Measurements from ENCODE around the gene WASF3. TPM values are rescaled to one million over a fixed set of nuclear protein-coding genes. Genes with fewer than 3 reads are reported as not detected.

WASF3 gene
- total RNA-seq, 1 donor from 2014 or later, result 14.3 TPM

GRCh38 chr13:26618726-26619125, 61.2 kb downstream of the WASF3 start:
- intact Hi-C loops (cut with DNase I), result no loop called here
- TF ChIP-seq CTCF (IDR thresholded peaks at IDR 0.05), result no peak
- no peak for DNase-seq (ENCODE audit: low spot score in 2 of 2)
- no peaks in the 10 kb centered on the region for H3K27me3 ChIP-seq
- H3K4me1 ChIP-seq, result no peaks in the 10 kb centered on the region
- H3K27ac ChIP-seq, result no peak overlapping the region
- H3K36me3 ChIP-seq, result no peaks in the 10 kb centered on the region
- H3K4me3 ChIP-seq, result no peak overlapping the region
- peaks cover under 1 to 3% of the 10 kb centered on the region in 2 donors for H3K9me3 ChIP-seq

GRCh38 chr13:26619358-26619757, 61.9 kb downstream of the WASF3 start:
- no peak for DNase-seq (ENCODE audit: low spot score in 2 of 2)
- Histone ChIP-seq H3K27ac (no peak overlapping the region), H3K27me3 (no peaks in the 10 kb centered on the region), H3K4me3 (no peak overlapping the region), H3K9me3 (peaks cover 3 to 7% of the 10 kb centered on the region in 2 donors), H3K36me3 (no peaks in the 10 kb centered on the region), H3K4me1 (no peaks in the 10 kb centered on the region)
- intact Hi-C loops (cut with DNase I), result no loop called here
- TF ChIP-seq CTCF (IDR thresholded peaks at IDR 0.05), result no peak

DNA sequence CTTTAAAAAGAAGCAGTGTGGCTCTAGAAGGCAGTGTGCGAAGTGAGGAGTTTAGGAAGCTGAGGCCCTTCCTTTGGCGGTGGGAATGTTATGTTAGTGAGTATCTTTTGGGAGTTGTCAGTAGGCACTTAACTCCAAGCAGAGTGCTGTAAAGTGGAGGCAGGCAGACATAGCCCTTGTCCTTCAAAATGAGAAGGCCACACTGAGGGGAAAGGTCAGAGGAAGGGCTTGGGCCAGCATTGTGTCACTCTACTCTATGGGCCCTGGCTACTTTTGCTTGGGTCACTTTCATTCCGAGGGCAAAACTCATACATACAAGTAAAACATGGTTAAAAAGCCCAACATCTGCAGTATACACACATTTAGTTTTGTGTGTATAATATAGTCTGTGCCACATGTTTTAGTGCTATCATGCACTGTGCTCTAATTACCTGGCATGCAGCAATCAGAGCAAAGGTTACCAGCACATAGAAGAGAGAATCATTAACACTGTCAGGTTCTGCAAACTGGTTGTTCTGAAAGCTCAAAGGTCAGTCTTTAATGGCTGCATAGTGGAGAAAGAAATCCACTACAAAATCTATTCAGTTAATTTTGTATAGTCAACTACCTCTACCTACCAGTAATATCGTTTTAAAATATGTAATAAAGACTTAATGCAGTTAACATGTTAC, 64.4 kb downstream of the WASF3 start:
- no peak overlapping the region for H3K27ac ChIP-seq
- H3K27me3 ChIP-seq, result no peaks in the 10 kb centered on the region
- no peak overlapping the region for H3K4me3 ChIP-seq
- H3K36me3 ChIP-seq, result no peaks in the 10 kb centered on the region
- H3K9me3 ChIP-seq, result peaks cover 3 to 18% of the 10 kb centered on the region in 2 donors
- DNase-seq (ENCODE audit: low spot score in 2 of 2), result no peak
- TF ChIP-seq CTCF (IDR thresholded peaks at IDR 0.05), result no peak
- intact Hi-C loops (cut with DNase I), result no loop called here
- H3K4me1 ChIP-seq, result no peaks in the 10 kb centered on the region

GRCh38 chr13:26623125-26623524, 65.6 kb downstream of the WASF3 start:
- H3K27me3 ChIP-seq, result no peaks in the 10 kb centered on the region
- intact Hi-C loops (cut with DNase I), result no loop called here
- DNase-seq (ENCODE audit: low spot score in 2 of 2), result no peak
- TF ChIP-seq CTCF (IDR thresholded peaks at IDR 0.05), result no peak
- no peaks in the 10 kb centered on the region for H3K4me1 ChIP-seq
- H3K27ac ChIP-seq, result no peak overlapping the region
- H3K9me3 ChIP-seq, result peaks cover 3 to 18% of the 10 kb centered on the region in 2 donors
- H3K4me3 ChIP-seq, result no peak overlapping the region
- H3K36me3 ChIP-seq, result no peaks in the 10 kb centered on the region

DNA sequence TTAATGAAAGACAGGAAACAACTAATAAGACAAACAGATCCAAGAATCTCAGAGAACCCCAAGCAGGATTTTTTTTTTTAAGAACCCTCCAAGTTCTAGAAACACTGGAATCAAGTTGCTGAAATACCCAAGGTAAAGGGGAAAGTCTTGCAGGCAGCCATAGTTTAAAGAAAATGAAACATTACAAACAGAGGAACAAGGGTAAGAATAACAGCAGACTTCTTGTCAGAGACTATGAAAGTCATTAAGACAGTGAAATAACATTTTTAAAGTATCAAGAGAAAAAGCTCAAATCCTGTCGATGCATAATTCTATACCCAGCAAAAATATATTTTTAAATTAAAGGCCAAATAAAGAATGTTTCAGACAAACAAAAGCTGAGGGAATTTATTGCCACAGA, 67.1 kb downstream of the WASF3 start:
- no peaks in the 10 kb centered on the region for H3K27me3 ChIP-seq
- no peak overlapping the region for H3K27ac ChIP-seq
- intact Hi-C loops (cut with DNase I), result no loop called here
- peaks cover 3 to 18% of the 10 kb centered on the region in 2 donors for H3K9me3 ChIP-seq
- no peaks in the 10 kb centered on the region for H3K36me3 ChIP-seq
- no peak for TF ChIP-seq CTCF (IDR thresholded peaks at IDR 0.05)
- no peaks in the 10 kb centered on the region for H3K4me1 ChIP-seq
- H3K4me3 ChIP-seq, result no peak overlapping the region
- DNase-seq (ENCODE audit: low spot score in 2 of 2), result no peak

GRCh38 chr13:26626271-26626670, 68.8 kb downstream of the WASF3 start:
- H3K36me3 ChIP-seq, result no peaks in the 10 kb centered on the region
- no peak overlapping the region for H3K4me3 ChIP-seq
- no peak overlapping the region for H3K27ac ChIP-seq
- intact Hi-C loops (cut with DNase I), result no loop called here
- no peak for DNase-seq (ENCODE audit: low spot score in 2 of 2)
- no peaks in the 10 kb centered on the region for H3K27me3 ChIP-seq
- peaks cover 3 to 18% of the 10 kb centered on the region in 2 donors for H3K9me3 ChIP-seq
- H3K4me1 ChIP-seq, result no peaks in the 10 kb centered on the region
- no peak for TF ChIP-seq CTCF (IDR thresholded peaks at IDR 0.05)
